ENCODE data around the gene TPSD1. TPM values are rescaled to one million over a fixed set of nuclear protein-coding genes. Genes with fewer than 3 reads are reported as not detected.

The TPSD1 gene
- total and polyA plus RNA-seq, 2 experiments from 2014 or later = 0.17 TPM; not detected in 1

- Mint-ChIP-seq H3K4me3 (no peak overlapping the region), H3K4me1 (peaks cover 8% of the 10 kb centered on the region), H3K9me3 (peaks cover 15% of the 10 kb centered on the region), H3K27me3 (ENCODE audit: insufficient read depth, low read depth, poor library complexity) (peaks cover 25% of the 10 kb centered on the region), H3K27ac (no peak overlapping the region), H3K36me3 (ENCODE audit: low read depth) (no peaks in the 10 kb centered on the region)
- H3K4me1 ChIP-seq (ENCODE audit: insufficient read depth) = no peaks in the 10 kb centered on the region
- H3K79me2 ChIP-seq (replicated peaks; ENCODE audit: insufficient read depth) = no peaks in the 10 kb centered on the region
- no peaks in the 10 kb centered on the region for H3K27me3 ChIP-seq (ENCODE audit: insufficient read depth)
- H2AFZ ChIP-seq = no peak overlapping the region
- no peak overlapping the region for H3K4me2 ChIP-seq
- no peaks in the 10 kb centered on the region for H3K9me2 ChIP-seq (ENCODE audit: insufficient read depth)
- H4K20me1 ChIP-seq (replicated peaks; ENCODE audit: insufficient read depth) = 0 out of 2 replicates have a peak, but pooled peaks cover 2% of the 10 kb centered on the region
- ATAC-seq (no peak), DNase-seq (ENCODE audit: low spot score) (no peak)
- H3K4me3 ChIP-seq = no peak overlapping the region
- no peaks in the 10 kb centered on the region for H3F3A ChIP-seq (replicated peaks; ENCODE audit: low read depth)
- H3K27ac ChIP-seq (ENCODE audit: low read depth) = no peak overlapping the region
- no peak for TF ChIP-seq CTCF (conservative IDR thresholded peaks at IDR 0.05; ENCODE audit: low read depth in 2 of 2)
- no peak for TF ChIP-seq POLR2AphosphoS5 (IDR thresholded peaks at IDR 0.05; ENCODE audit: low read depth)
- TF ChIP-seq NANOG (IDR thresholded peaks at IDR 0.05; ENCODE audit: borderline replicate concordance) = no peak
- no peak for TF ChIP-seq JUNB (IDR thresholded peaks at IDR 0.05; ENCODE audit: unreplicated experiment)
- TF ChIP-seq ZNF331 (CRISPR knock-in tag; IDR thresholded peaks at IDR 0.05; ENCODE audit: low read depth) = no peak
- TF ChIP-seq ZNF462 (CRISPR knock-in tag; IDR thresholded peaks at IDR 0.05) = no peak
- no peak for TF ChIP-seq EZH2 (IDR thresholded peaks at IDR 0.05; ENCODE audit: low read depth, unreplicated experiment)
- TF ChIP-seq STAT1 (IDR thresholded peaks at IDR 0.05; ENCODE audit: unreplicated experiment) = no peak
- TF ChIP-seq REST (IDR thresholded peaks at IDR 0.05; ENCODE audit: unreplicated experiment) = no peak
- no peak for TF ChIP-seq ETS1 (IDR thresholded peaks at IDR 0.05)
- no peak for TF ChIP-seq CREB1 (CRISPR knock-in tag; IDR thresholded peaks at IDR 0.05; ENCODE audit: low read depth)
- TF ChIP-seq EZH2phosphoT487 (IDR thresholded peaks at IDR 0.05; ENCODE audit: unreplicated experiment) = no peak
- H3K36me3 ChIP-seq (ENCODE audit: insufficient read depth) = no peaks in the 10 kb centered on the region
Measured at GRCh38 chr16:1265090-1265630, 9.3 kb downstream of the TPSD1 start.
